Spleen (tissue), 11 donors: Measurements from ENCODE around the gene GATAD2A. TPM values are rescaled to one million over a fixed set of nuclear protein-coding genes. Genes with fewer than 3 reads are reported as not detected.

ENCODE experiments used
- DNase-seq: peaks from one replicate; pipeline ENCODE4 v3.0.0-alpha.2; 2020
- H3K27ac ChIP-seq, 8 donors: fragments of 200-600 bp; sonication (generic) in 7 of 8; 1 replicate in 4 of 8; 2 replicates in 4 of 8; pipeline versions ENCODE4 v1.5.0 to v1.8.0; 2016 to 2021; ENCODE audit warnings: inconsistent platforms in 4 of 8, mild to moderate bottlenecking in 4 of 8, moderate library complexity in 1 of 8
- H3K27me3 ChIP-seq, 7 donors: fragments of 200-600 bp; sonication (generic) in 6 of 7; replicated peaks in 1 of 7; 1 replicate in 4 of 7; 2 replicates in 3 of 7; pipeline versions ENCODE4 v1.5.0 to v1.8.0; 2016 to 2021; ENCODE audit warnings: inconsistent platforms in 3 of 7, mild to moderate bottlenecking in 1 of 7
- H3K36me3 ChIP-seq, 6 donors: fragments of 200-600 bp; sonication (generic) in 5 of 6; 1 replicate in 4 of 6; 2 replicates in 2 of 6; pipeline versions ENCODE4 v1.5.0 to v1.8.0; 2016 to 2021; ENCODE audit warnings: inconsistent platforms in 2 of 6
- H3K4me1 ChIP-seq, 6 donors: fragments of 200-600 bp; sonication (generic) in 5 of 6; 1 replicate in 3 of 6; 2 replicates in 3 of 6; pipeline versions ENCODE4 v1.5.0 to v1.8.0; 2016 to 2021; ENCODE audit warnings: inconsistent platforms in 3 of 6
- H3K4me3 ChIP-seq, 8 donors: fragments of 200-600 bp; sonication (generic) in 7 of 8; 1 replicate in 4 of 8; 2 replicates in 4 of 8; pipeline versions ENCODE4 v1.5.0 to v1.8.0; 2016 to 2021; ENCODE audit warnings: inconsistent platforms in 4 of 8, mild to moderate bottlenecking in 4 of 8, moderate library complexity in 2 of 8
- H3K9me3 ChIP-seq, 8 donors: fragments of 200-600 bp; sonication (generic) in 7 of 8; 1 replicate in 4 of 8; 2 replicates in 4 of 8; pipeline versions ENCODE4 v1.5.0 to v1.8.0; 2016 to 2021; ENCODE audit warnings: inconsistent platforms in 4 of 8
- POLR2A ChIP-seq, 3 donors: fragments of 450-650 bp; IDR thresholded peaks; one replicate each; pipeline ENCODE4 v1.5.1; 2017; ENCODE audit warnings: antibody characterized with exemption in 3 of 3, mild to moderate bottlenecking in 1 of 3
- POLR2AphosphoS5 ChIP-seq, 3 donors: sonication (generic); formaldehyde crosslinking; IDR thresholded peaks; one replicate each; pipeline ENCODE4 v1.5.1; 2017; ENCODE audit warnings: antibody characterized with exemption in 3 of 3
- WGBS, 5 donors: extraction: QIAGEN DNeasy Blood & Tissue Kit in 3 of 5; methylation state at CpG; one replicate each; pipeline versions ENCODE4 v1.1.5 to v1.1.7; 2013 to 2018; 5-methylcytosine and 5-hydroxymethylcytosine counted together
- intact Hi-C: fragments of 100-400 bp; cut with DNase I; formaldehyde crosslinking; loops from one replicate; pipeline ENCODE4 v1.15.0; 2023; ENCODE audit warnings: low total_unique reads
- polyA plus RNA-seq, 3 donors: library from polyadenylated mRNA; stranded (reverse); fragments of 200-250 nt; gene quantifications; one replicate each; pipeline ENCODE4 v1.2.1, GENCODE V29; 2013
- total RNA-seq, 7 donors: library from RNA; depleted of rRNA in 3 of 7; stranded (reverse); fragments of >200 nt in 3 of 7; fragmentation: NEBNext Ultra II Directional in 4 of 7; extraction: Animal tissue kit (Norgen Biotek cat#: 25700) in 4 of 7; gene quantifications; one replicate each; pipeline versions ENCODE4 v1.1.0 to v1.2.1, GENCODE V29; 2016 to 2021
- TF ChIP-seq, protein P1 (sequence below), 11 experiments: fragments of 200-600 bp in 7 of 11; fragments of 450-650 bp in 4 of 11; sonication (generic) in 4 of 11; IDR thresholded peaks in 8 of 11; conservative IDR thresholded peaks in 3 of 11; 1 replicate in 7 of 11; 2 replicates in 4 of 11; pipeline versions ENCODE4 v1.4.0 to v1.8.0; 2016 to 2021; ENCODE audit warnings: antibody characterized with exemption in 11 of 11, inconsistent platforms in 4 of 11, mild to moderate bottlenecking in 1 of 11
- donor health status: healthy with polysubstance abuse.
- donor health status: DM: no; HTN: no; CAD: no; lungs with moderate emphysema.
- donor health status: DM: no; HTN: no; CAD: no.
- donor health status: Bipolar disorder and iron deficiency.
- donor health status: healthy.
- donor health status: DM: no; HTN: no; CAD: no.
- donor health status: DM: yes; HTN: yes; CAD: no.

GATAD2A gene
- total and polyA plus RNA-seq, 10 donors: 11.6 to 122 (median 66.8) TPM

GRCh38 chr19:19420570-19421298 lies 15.3 kb downstream of the GATAD2A start:
- Histone ChIP-seq H3K9me3 (no peaks in the 10 kb centered on the region), H3K27me3 (no peaks in the 10 kb centered on the region), H3K4me1 (peaks cover 38 to 100% (median 89%) of the 10 kb centered on the region in 6 donors), H3K4me3 (peak overlapping the region in 1 of 8 donors; percentile 8), H3K27ac (peak overlapping the region in 5 of 8 donors; percentile 2 to 74 (median 55)), H3K36me3 (peaks cover 0 to 10% (median 0%) of the 10 kb centered on the region in 6 donors)
- intact Hi-C loops: no loop called here
- no peak for DNase-seq
- WGBS, 5 donors: 62 to 76% (median 70%) methylated on average over 21 of the region's 21 CpGs
- TF ChIP-seq POLR2A (IDR thresholded peaks at IDR 0.05) (no peak), POLR2AphosphoS5 (IDR thresholded peaks at IDR 0.05) (peak in 1 of 3 donors; percentile 16)
- TF ChIP-seq, protein P1, sequence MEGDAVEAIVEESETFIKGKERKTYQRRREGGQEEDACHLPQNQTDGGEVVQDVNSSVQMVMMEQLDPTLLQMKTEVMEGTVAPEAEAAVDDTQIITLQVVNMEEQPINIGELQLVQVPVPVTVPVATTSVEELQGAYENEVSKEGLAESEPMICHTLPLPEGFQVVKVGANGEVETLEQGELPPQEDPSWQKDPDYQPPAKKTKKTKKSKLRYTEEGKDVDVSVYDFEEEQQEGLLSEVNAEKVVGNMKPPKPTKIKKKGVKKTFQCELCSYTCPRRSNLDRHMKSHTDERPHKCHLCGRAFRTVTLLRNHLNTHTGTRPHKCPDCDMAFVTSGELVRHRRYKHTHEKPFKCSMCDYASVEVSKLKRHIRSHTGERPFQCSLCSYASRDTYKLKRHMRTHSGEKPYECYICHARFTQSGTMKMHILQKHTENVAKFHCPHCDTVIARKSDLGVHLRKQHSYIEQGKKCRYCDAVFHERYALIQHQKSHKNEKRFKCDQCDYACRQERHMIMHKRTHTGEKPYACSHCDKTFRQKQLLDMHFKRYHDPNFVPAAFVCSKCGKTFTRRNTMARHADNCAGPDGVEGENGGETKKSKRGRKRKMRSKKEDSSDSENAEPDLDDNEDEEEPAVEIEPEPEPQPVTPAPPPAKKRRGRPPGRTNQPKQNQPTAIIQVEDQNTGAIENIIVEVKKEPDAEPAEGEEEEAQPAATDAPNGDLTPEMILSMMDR (IDR thresholded peaks at IDR 0.05 in 8 of 11, conservative IDR thresholded peaks at IDR 0.05 in 3 of 11): no peak

DNA sequence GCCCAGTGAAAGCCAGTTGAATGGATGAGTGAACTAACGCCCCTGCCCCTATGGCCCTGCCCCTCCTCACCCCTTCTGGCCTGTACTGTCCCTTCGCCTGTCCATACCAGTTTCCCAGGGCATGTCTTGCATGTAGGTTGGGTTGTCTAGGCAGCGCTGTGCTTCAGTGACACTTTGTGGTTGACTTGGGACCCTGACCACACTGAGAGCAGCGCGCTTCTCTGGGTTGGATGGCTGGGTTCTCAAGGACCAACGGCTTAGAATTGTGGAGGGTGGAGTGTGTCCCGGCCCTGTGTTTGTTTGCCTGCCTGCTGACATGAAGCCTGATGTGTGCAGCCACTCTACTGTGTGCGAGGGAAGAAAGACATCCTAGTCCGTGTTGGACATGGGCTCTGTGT lies 15.8 kb downstream of the GATAD2A start:
- peak overlapping the region in 1 of 8 donors; percentile 8 for H3K4me3 ChIP-seq
- no peaks in the 10 kb centered on the region for H3K27me3 ChIP-seq
- peak overlapping the region in 4 of 8 donors; percentile 13 to 74 (median 56) for H3K27ac ChIP-seq
- H3K36me3 ChIP-seq: peaks cover 0 to 7% (median 0%) of the 10 kb centered on the region in 6 donors
- intact Hi-C loops: no loop called here
- H3K9me3 ChIP-seq: no peaks in the 10 kb centered on the region
- TF ChIP-seq POLR2AphosphoS5 (IDR thresholded peaks at IDR 0.05) (no peak), POLR2A (IDR thresholded peaks at IDR 0.05) (no peak)
- TF ChIP-seq, protein P1 (IDR thresholded peaks at IDR 0.05 in 8 of 11, conservative IDR thresholded peaks at IDR 0.05 in 3 of 11): no peak
- peak; percentile 56 for DNase-seq
- 86 to 90% (median 89%) methylated on average over 9 of the region's 9 CpGs for WGBS, 5 donors
- H3K4me1 ChIP-seq: peaks cover 38 to 100% (median 89%) of the 10 kb centered on the region in 6 donors

- 89 to 99% (median 91%) methylated on average over 5 of the region's 5 CpGs for WGBS, 5 donors
- DNase-seq: peak; percentile 31
- intact Hi-C loops: no loop called here
- TF ChIP-seq, protein P1 (IDR thresholded peaks at IDR 0.05 in 8 of 11, conservative IDR thresholded peaks at IDR 0.05 in 3 of 11): no peak
- TF ChIP-seq POLR2A (IDR thresholded peaks at IDR 0.05): no peak
- TF ChIP-seq POLR2AphosphoS5 (IDR thresholded peaks at IDR 0.05): no peak
- no peaks in the 10 kb centered on the region for H3K9me3 ChIP-seq
- peaks cover 0 to 7% (median 0%) of the 10 kb centered on the region in 6 donors for H3K36me3 ChIP-seq
- no peak overlapping the region for H3K27ac ChIP-seq
- no peaks in the 10 kb centered on the region for H3K27me3 ChIP-seq
- H3K4me1 ChIP-seq: peaks cover 38 to 100% (median 88%) of the 10 kb centered on the region in 6 donors
- no peak overlapping the region for H3K4me3 ChIP-seq
Measured at GRCh38 chr19:19422156-19422555, 16.7 kb downstream of the GATAD2A start.

DNA sequence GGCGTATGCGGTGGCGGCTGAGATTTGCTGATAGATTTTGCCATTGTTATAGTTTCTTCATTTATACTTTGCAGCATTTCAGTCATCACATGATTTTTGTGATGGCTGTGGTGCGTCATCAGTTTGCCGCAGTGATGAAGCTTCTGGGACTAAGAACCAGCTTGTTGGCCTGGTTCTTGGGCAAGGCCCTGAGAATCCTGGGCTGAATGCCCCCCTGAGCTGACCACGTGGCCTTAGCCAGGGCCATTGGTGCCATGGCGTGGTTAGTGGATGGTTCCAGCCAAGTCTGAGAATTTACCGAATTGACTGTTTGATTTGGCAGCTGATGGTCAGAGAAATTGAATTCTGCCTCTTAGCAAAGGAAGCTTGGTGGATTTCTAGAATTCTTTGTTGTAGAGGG lies 17.8 kb downstream of the GATAD2A start:
- Histone ChIP-seq H3K27ac (no peak overlapping the region), H3K27me3 (no peaks in the 10 kb centered on the region), H3K36me3 (peaks cover 0 to 16% (median 0%) of the 10 kb centered on the region in 6 donors), H3K4me3 (no peak overlapping the region), H3K4me1 (peaks cover 35 to 100% (median 88%) of the 10 kb centered on the region in 6 donors), H3K9me3 (no peaks in the 10 kb centered on the region)
- TF ChIP-seq, protein P1 (IDR thresholded peaks at IDR 0.05 in 8 of 11, conservative IDR thresholded peaks at IDR 0.05 in 3 of 11): no peak
- TF ChIP-seq POLR2AphosphoS5 (IDR thresholded peaks at IDR 0.05) (no peak), POLR2A (IDR thresholded peaks at IDR 0.05) (no peak)
- DNase-seq: peak; percentile 43
- 94 to 98% (median 95%) methylated on average over 8 of the region's 8 CpGs for WGBS, 5 donors
- intact Hi-C loops: no loop called here
